ENCODE results near the gene TIGD2.
"Not testable (repeated sequence)": the region's sequence is repeated elsewhere in the genome, so short reads cannot be mapped to it uniquely, and the experiment has no call there.

Gene TIGD2

GRCh38 chr4:89136525-89136924 is 25.2 kb downstream of the TIGD2 start:
- no peak for TF ChIP-seq ZNF274 (IDR thresholded peaks at IDR 0.05; ENCODE audit: low read depth, low read length)

GRCh38 chr4:89137231-89137630 is 25.9 kb downstream of the TIGD2 start:
- no peak overlapping the region for H3K4me3 ChIP-seq (ENCODE audit: low read length)
- TF ChIP-seq ZNF274 (IDR thresholded peaks at IDR 0.05; ENCODE audit: low read depth, low read length): no peak

More at GRCh38 chr4:89136525-89136924, 25.2 kb downstream of the TIGD2 start:
- H3K4me3 ChIP-seq (ENCODE audit: low read length): no peak overlapping the region

- H3K4me3 ChIP-seq (ENCODE audit: low read length): no peak overlapping the region
- TF ChIP-seq ZNF274 (IDR thresholded peaks at IDR 0.05; ENCODE audit: low read depth, low read length): no peak
Measured at GRCh38 chr4:89137695-89138094, 26.4 kb downstream of the TIGD2 start.

- TF ChIP-seq ZNF274 (IDR thresholded peaks at IDR 0.05; ENCODE audit: low read depth, low read length): no peak
- no peak overlapping the region for H3K4me3 ChIP-seq (ENCODE audit: low read length)
Measured at GRCh38 chr4:89140168-89140759, 28.9 kb downstream of the TIGD2 start.

- TF ChIP-seq ZNF274 (IDR thresholded peaks at IDR 0.05; ENCODE audit: low read depth, low read length): no peak
- no peak overlapping the region for H3K4me3 ChIP-seq (ENCODE audit: low read length)
Measured at GRCh38 chr4:89142691-89143669, 31.6 kb downstream of the TIGD2 start.

GRCh38 chr4:89144652-89145051 is 33.3 kb downstream of the TIGD2 start:
- not testable (repeated sequence) for H3K4me3 ChIP-seq (ENCODE audit: low read length)

- no peak for TF ChIP-seq ZNF274 (IDR thresholded peaks at IDR 0.05; ENCODE audit: low read depth, low read length)
- H3K4me3 ChIP-seq (ENCODE audit: low read length): no peak overlapping the region
Measured at GRCh38 chr4:89146196-89146595, 34.9 kb downstream of the TIGD2 start.

GRCh38 chr4:89152972-89153371 is 41.6 kb downstream of the TIGD2 start:
- no peak overlapping the region for H3K4me3 ChIP-seq (ENCODE audit: low read length)
- TF ChIP-seq ZNF274 (IDR thresholded peaks at IDR 0.05; ENCODE audit: low read depth, low read length): no peak

GRCh38 chr4:89156174-89156914 is 45.0 kb downstream of the TIGD2 start:
- H3K4me3 ChIP-seq (ENCODE audit: low read length): no peak overlapping the region
- no peak for TF ChIP-seq ZNF274 (IDR thresholded peaks at IDR 0.05; ENCODE audit: low read depth, low read length)

- H3K4me3 ChIP-seq (ENCODE audit: low read length): no peak overlapping the region
- no peak for TF ChIP-seq ZNF274 (IDR thresholded peaks at IDR 0.05; ENCODE audit: low read depth, low read length)
Measured at GRCh38 chr4:89157488-89158024, 46.2 kb downstream of the TIGD2 start.

- no peak for TF ChIP-seq ZNF274 (IDR thresholded peaks at IDR 0.05; ENCODE audit: low read depth, low read length)
- no peak overlapping the region for H3K4me3 ChIP-seq (ENCODE audit: low read length)
Measured at GRCh38 chr4:89158884-89159503, 47.7 kb downstream of the TIGD2 start.

GRCh38 chr4:89160806-89161205 is 49.5 kb downstream of the TIGD2 start:
- TF ChIP-seq ZNF274 (IDR thresholded peaks at IDR 0.05; ENCODE audit: low read depth, low read length): no peak
- no peak overlapping the region for H3K4me3 ChIP-seq (ENCODE audit: low read length)

GRCh38 chr4:89161841-89162240 is 50.5 kb downstream of the TIGD2 start:
- no peak for TF ChIP-seq ZNF274 (IDR thresholded peaks at IDR 0.05; ENCODE audit: low read depth, low read length)
- no peak overlapping the region for H3K4me3 ChIP-seq (ENCODE audit: low read length)

- no peak for TF ChIP-seq ZNF274 (IDR thresholded peaks at IDR 0.05; ENCODE audit: low read depth, low read length)
- H3K4me3 ChIP-seq (ENCODE audit: low read length): no peak overlapping the region
Measured at GRCh38 chr4:89162496-89162895, 51.2 kb downstream of the TIGD2 start.

Measured in GM08714 (cell line).